ENCODE data around the gene DLX2.

The DLX2 gene

GRCh38 chr2:172094294-172095145 is 8.2 kb downstream of the DLX2 start:
- no peak for DNase-seq (ENCODE audit: low read depth)

- DNase-seq (ENCODE audit: low read depth): no peak
Measured at GRCh38 chr2:172093416-172094293, 9.0 kb downstream of the DLX2 start.

- DNase-seq (ENCODE audit: low read depth): no peak
Measured at GRCh38 chr2:172092716-172093415, 9.8 kb downstream of the DLX2 start.

- DNase-seq (ENCODE audit: low read depth): no peak
Measured at GRCh38 chr2:172091761-172092566, 10.7 kb downstream of the DLX2 start.

GRCh38 chr2:172091000-172091641 is 11.6 kb downstream of the DLX2 start:
- DNase-seq (ENCODE audit: low read depth): no peak

- no peak for DNase-seq (ENCODE audit: low read depth)
Measured at GRCh38 chr2:172090044-172090961, 12.4 kb downstream of the DLX2 start.

- no peak for DNase-seq (ENCODE audit: low read depth)
Measured at GRCh38 chr2:172089633-172090032, 13.1 kb downstream of the DLX2 start.

- DNase-seq (ENCODE audit: low read depth): no peak
Measured at GRCh38 chr2:172089005-172089504, 13.6 kb downstream of the DLX2 start.

- DNase-seq (ENCODE audit: low read depth): no peak
Measured at GRCh38 chr2:172088245-172089004, 14.3 kb downstream of the DLX2 start.

- DNase-seq (ENCODE audit: low read depth): no peak
Measured at GRCh38 chr2:172087780-172088244, 14.9 kb downstream of the DLX2 start.

GRCh38 chr2:172087207-172087779 is 15.4 kb downstream of the DLX2 start:
- no peak for DNase-seq (ENCODE audit: low read depth)

GRCh38 chr2:172086241-172087206 is 16.2 kb downstream of the DLX2 start:
- no peak for DNase-seq (ENCODE audit: low read depth)

GRCh38 chr2:172085460-172086159 is 17.1 kb downstream of the DLX2 start, which contains the start of gene DLX1:
Gene DLX1 (plus strand): TSS chr2:172085507. CDS start chr2:172085678, 171 bp downstream.
- DNase-seq (ENCODE audit: low read depth): no peak

- no peak for DNase-seq (ENCODE audit: low read depth)
Measured at GRCh38 chr2:172084645-172085459, 17.8 kb downstream of the DLX2 start.

GRCh38 chr2:172084395-172084644 is 18.4 kb downstream of the DLX2 start:
- no peak for DNase-seq (ENCODE audit: low read depth)
